H1 (cell line): ENCODE results near the gene CPNE4. TPM values are rescaled to one million over a fixed set of nuclear protein-coding genes. Genes with fewer than 3 reads are reported as not detected.
A peak's percentile ranks its signal among the peaks of the same experiment; 100 is the strongest.

ENCODE experiments used
- CTCF ChIA-PET: fragments of 300-600 bp; sonication (Branson Sonifier 250); formaldehyde crosslinking; loops from one replicate; lab custom pipeline; 2021; ENCODE audit not compliant: partially characterized antibody; lab: Charles Lee
- POLR2A ChIA-PET: fragments of 300-600 bp; sonication (Branson Sonifier 250); formaldehyde crosslinking; loops from one replicate; lab custom pipeline; 2021; ENCODE audit warnings: inconsistent platforms; ENCODE audit not compliant: partially characterized antibody; lab: Charles Lee
- DNase-seq, 2 experiments: peaks; one replicate each; pipeline versions ENCODE4 v3.0.0 to v3.0.0-alpha.2; 2010 to 2022; ENCODE audit warnings: low spot score in 2 of 2, low read depth in 1 of 2, mixed read lengths in 1 of 2
- FAIRE-seq: peaks from 2 replicates; lab custom pipeline; 2011; peaks lifted over from hg19 to GRCh38; lab: Jason Lieb, UNC
- H2AFZ ChIP-seq: 2 replicates; pipeline ENCODE4 v1.8.1; 2012; ENCODE audit warnings: low read length, inconsistent platforms
- H2AK5ac ChIP-seq: 2 replicates; pipeline ENCODE4 v1.6.1; 2013; ENCODE audit warnings: low read depth, low read length
- H2BK120ac ChIP-seq: replicated peaks from 2 replicates; pipeline ENCODE3; 2013; ENCODE audit warnings: low read depth, low read length, inconsistent platforms
- H2BK12ac ChIP-seq: 2 replicates; pipeline ENCODE4 v1.6.1; 2013; ENCODE audit warnings: low read depth, low read length
- H2BK15ac ChIP-seq: 2 replicates; pipeline ENCODE4 v1.6.1; 2013; ENCODE audit warnings: low read length
- H2BK20ac ChIP-seq: 2 replicates; pipeline ENCODE4 v1.6.1; 2013; ENCODE audit warnings: low read length
- H2BK5ac ChIP-seq: 2 replicates; pipeline ENCODE4 v1.6.1; 2013; ENCODE audit warnings: low read depth, low read length
- H3K14ac ChIP-seq: 2 replicates; pipeline ENCODE4 v1.6.1; 2013; ENCODE audit warnings: inconsistent platforms; ENCODE audit not compliant: insufficient read length
- H3K18ac ChIP-seq: 2 replicates; pipeline ENCODE4 v1.6.1; 2013; ENCODE audit warnings: low read length; ENCODE audit errors: extremely low read depth
- H3K23ac ChIP-seq: 2 replicates; pipeline ENCODE4 v1.6.1; 2013; ENCODE audit warnings: inconsistent platforms; ENCODE audit not compliant: insufficient read length
- H3K23me2 ChIP-seq: 2 replicates; pipeline ENCODE4 v1.6.1; 2013; ENCODE audit warnings: low read depth, low read length
- H3K27ac ChIP-seq: 2 replicates; pipeline ENCODE4 v1.6.1; 2011; ENCODE audit warnings: low read depth, low read length, inconsistent platforms
- H3K27me3 ChIP-seq, 4 experiments: replicated peaks in 1 of 4; 1 replicate in 1 of 4; 2 replicates in 3 of 4; pipeline versions ENCODE4 v1.6.1 to v1.8.1; 2011 to 2013; ENCODE audit warnings: low read length in 3 of 4, mild to moderate bottlenecking in 3 of 4, inconsistent platforms in 2 of 4, mixed read lengths in 2 of 4, moderate library complexity in 1 of 4; ENCODE audit not compliant: control insufficient read depth in 3 of 4, insufficient read depth in 3 of 4; ENCODE audit errors: extremely low read depth in 1 of 4
- H3K36me3 ChIP-seq, 4 experiments: 2 replicates each; pipeline versions ENCODE4 v1.6.1 to v1.8.1; 2011 to 2013; ENCODE audit warnings: mild to moderate bottlenecking in 4 of 4, low read length in 3 of 4, moderate library complexity in 2 of 4, control low read depth in 1 of 4, inconsistent platforms in 1 of 4; ENCODE audit not compliant: insufficient read depth in 4 of 4, control insufficient read depth in 2 of 4
- H3K4ac ChIP-seq: replicated peaks from 2 replicates; pipeline ENCODE3; 2013; ENCODE audit warnings: low read length, low read depth, mixed read lengths, inconsistent platforms; ENCODE audit not compliant: insufficient read length
- H3K4me1 ChIP-seq, 4 experiments: replicated peaks in 1 of 4; 1 replicate in 1 of 4; 2 replicates in 3 of 4; pipeline versions ENCODE4 v1.6.1 to v1.8.1; 2011 to 2013; ENCODE audit warnings: low read length in 3 of 4, inconsistent platforms in 2 of 4, mixed read lengths in 1 of 4; ENCODE audit not compliant: insufficient read depth in 4 of 4, control insufficient read depth in 3 of 4
- H3K4me2 ChIP-seq, 2 experiments: 2 replicates each; pipeline versions ENCODE4 v1.6.1 to v1.8.1; 2011 to 2013; ENCODE audit warnings: low read depth in 2 of 2, low read length in 2 of 2, control low read depth in 1 of 2, inconsistent platforms in 1 of 2, mild to moderate bottlenecking in 1 of 2; ENCODE audit not compliant: insufficient read depth in 1 of 2
- H3K4me3 ChIP-seq, 4 experiments: fragments of 200-600, 300-600 bp in 1 of 4; sonication (generic), shearing (Covaris generic), sonication (Bioruptor Twin) in 1 of 4; 2 replicates each; pipeline versions ENCODE4 v1.5.1 to v1.8.1; 2011 to 2016; ENCODE audit warnings: low read length in 4 of 4, low read depth in 3 of 4, control low read depth in 2 of 4, inconsistent platforms in 2 of 4, mild to moderate bottlenecking in 2 of 4, mixed read lengths in 1 of 4, moderate library complexity in 1 of 4; ENCODE audit not compliant: insufficient read depth in 2 of 4; ENCODE audit errors: extremely low read depth in 1 of 4
- H3K56ac ChIP-seq: replicated peaks from 2 replicates; pipeline ENCODE3; 2013; ENCODE audit warnings: low read depth, mild to moderate bottlenecking, mixed read lengths, low read length, inconsistent platforms; ENCODE audit not compliant: insufficient read length
- H3K79me1 ChIP-seq: 2 replicates; pipeline ENCODE4 v1.6.1; 2013; ENCODE audit warnings: low read depth, low read length, control low read depth
- H3K79me2 ChIP-seq, 2 experiments: 2 replicates each; pipeline versions ENCODE4 v1.6.1 to v1.8.1; 2012 to 2013; ENCODE audit warnings: low read length in 2 of 2, mild to moderate bottlenecking in 2 of 2, inconsistent platforms in 1 of 2; ENCODE audit not compliant: insufficient read depth in 2 of 2, control insufficient read depth in 1 of 2
- H3K9ac ChIP-seq, 4 experiments: replicated peaks in 1 of 4; 1 replicate in 1 of 4; 2 replicates in 3 of 4; pipeline versions ENCODE4 v1.6.1 to v1.8.1; 2011 to 2013; ENCODE audit warnings: low read depth in 3 of 4, low read length in 3 of 4, control low read depth in 2 of 4, mild to moderate bottlenecking in 2 of 4, moderate library complexity in 2 of 4, inconsistent platforms in 1 of 4; ENCODE audit errors: extremely low read depth in 1 of 4
- H3K9me3 ChIP-seq, 2 experiments: 2 replicates each; pipeline versions ENCODE4 v1.6.1 to v1.8.1; 2012 to 2013; ENCODE audit warnings: mild to moderate bottlenecking in 2 of 2, moderate library complexity in 2 of 2, control low read depth in 1 of 2, inconsistent platforms in 1 of 2, low read depth in 1 of 2, low read length in 1 of 2, mixed read lengths in 1 of 2; ENCODE audit not compliant: insufficient read depth in 2 of 2
- H4K20me1 ChIP-seq, 2 experiments: replicated peaks in 1 of 2; 2 replicates each; pipeline versions ENCODE3 to v1.8.1; 2011 to 2013; ENCODE audit warnings: inconsistent platforms in 2 of 2, low read length in 2 of 2, mild to moderate bottlenecking in 1 of 2; ENCODE audit not compliant: insufficient read depth in 2 of 2, control insufficient read depth in 1 of 2
- H4K5ac ChIP-seq: 2 replicates; pipeline ENCODE4 v1.6.1; 2013; ENCODE audit warnings: low read length, low read depth, mixed read lengths, inconsistent platforms; ENCODE audit not compliant: insufficient read length
- H4K8ac ChIP-seq: 2 replicates; pipeline ENCODE4 v1.8.0; 2013; ENCODE audit warnings: mild to moderate bottlenecking, moderate library complexity, low read length, inconsistent platforms; ENCODE audit not compliant: insufficient read depth; ENCODE audit errors: extremely low read depth
- H4K91ac ChIP-seq: replicated peaks from 2 replicates; pipeline ENCODE3; 2013; ENCODE audit warnings: low read length, mixed read lengths, inconsistent platforms; ENCODE audit not compliant: insufficient read length
- CHD1 ChIP-seq: IDR thresholded peaks from 2 replicates; pipeline ENCODE4 v1.6.1; 2012; ENCODE audit warnings: low read depth, low read length, improper control_type of control experiment
- EP300 ChIP-seq, 2 experiments: IDR thresholded peaks; 1 replicate in 1 of 2; 2 replicates in 1 of 2; pipeline ENCODE4 v1.6.1; 2011 to 2012; ENCODE audit warnings: low read depth in 2 of 2, low read length in 2 of 2, mild to moderate bottlenecking in 2 of 2, borderline replicate concordance in 1 of 2, inconsistent platforms in 1 of 2, moderate library complexity in 1 of 2
- FOSL1 ChIP-seq: IDR thresholded peaks from 2 replicates; pipeline ENCODE4 v1.6.1; 2011; ENCODE audit warnings: mild to moderate bottlenecking, low read depth, low read length, moderate library complexity; ENCODE audit not compliant: insufficient read depth
- KDM1A ChIP-seq: fragments of 200-600, 300-600 bp; sonication (generic); IDR thresholded peaks from 2 replicates; pipeline ENCODE4 v1.7.1; 2016; ENCODE audit warnings: mild to moderate bottlenecking, low read length, borderline replicate concordance
- POU5F1 ChIP-seq: IDR thresholded peaks from 2 replicates; pipeline ENCODE4 v1.6.1; 2011; ENCODE audit warnings: low read depth, mild to moderate bottlenecking, low read length, moderate library complexity
- RFX5 ChIP-seq: IDR thresholded peaks from 2 replicates; pipeline ENCODE4 v1.6.1; 2011; ENCODE audit warnings: low read depth, low read length, improper control_type of control experiment, borderline replicate concordance
- RNF2 ChIP-seq: fragments of 200-900, 300-1000 bp; sonication (generic); IDR thresholded peaks from 2 replicates; pipeline ENCODE4 v1.7.1; 2016; ENCODE audit warnings: borderline replicate concordance, low read depth, mild to moderate bottlenecking, antibody characterized with exemption, low read length; ENCODE audit not compliant: poor library complexity, severe bottlenecking; ENCODE audit errors: missing control alignments
- SIRT6 ChIP-seq: IDR thresholded peaks from one replicate; pipeline ENCODE4 v1.7.1; 2012; ENCODE audit warnings: low read length, inconsistent platforms
- SP2 ChIP-seq: IDR thresholded peaks from 2 replicates; pipeline ENCODE4 v1.6.1; 2012; ENCODE audit warnings: mild to moderate bottlenecking, low read length, inconsistent platforms
- SUZ12 ChIP-seq: fragments of 200-600 bp; sonication (generic); IDR thresholded peaks from 2 replicates; pipeline ENCODE4 v1.6.1; 2012; ENCODE audit warnings: mild to moderate bottlenecking, inconsistent platforms, low read length, moderate library complexity, mixed read lengths
- YY1 ChIP-seq: IDR thresholded peaks from 2 replicates; pipeline ENCODE4 v1.6.1; 2011; ENCODE audit warnings: low read depth, mild to moderate bottlenecking, low read length
- WGBS, 2 experiments: shearing (Covaris generic) in 1 of 2; methylation state at CpG; one replicate each; pipeline versions ENCODE4 v1.1.6 to v1.1.7; 2013 to 2015; ENCODE audit warnings: low lambda C conversion rate in 2 of 2, mixed read lengths in 2 of 2, inconsistent platforms in 1 of 2, low coverage in 1 of 2, missing lambda C conversion rate in 1 of 2; ENCODE audit not compliant: insufficient replicate concordance in 2 of 2, insufficient coverage in 1 of 2, insufficient read length in 1 of 2; ENCODE audit errors: extremely low coverage in 1 of 2, missing lambda C conversion rate in 1 of 2; 5-methylcytosine and 5-hydroxymethylcytosine counted together
- polyA plus RNA-seq, 7 experiments: library from polyadenylated mRNA; depleted of rRNA in 3 of 7; stranded (reverse) in 5 of 7; unstranded in 2 of 7; fragments of >200 nt in 5 of 7; fragments of 200-250 nt in 2 of 7; gene quantifications; 1 replicate in 5 of 7; 2 replicates in 1 of 7; 4 replicates in 1 of 7; pipeline versions ENCODE4 v1.2.1 to v1.2.3, GENCODE V29; 2011 to 2013; ENCODE audit warnings: missing spikeins in 2 of 7, mixed read lengths in 2 of 7
- total RNA-seq: library from RNA; stranded (reverse); fragmentation: NEBNext Ultra II Directional; extraction: Animal tissue kit (Norgen Biotek cat#: 25700); gene quantifications from 2 replicates; pipeline ENCODE4 v1.2.1, GENCODE V29; 2021
- TF ChIP-seq, protein P1 (sequence below): IDR thresholded peaks from 2 replicates; pipeline ENCODE4 v1.6.1; 2011; ENCODE audit warnings: low read depth, mild to moderate bottlenecking, low read length; ENCODE audit not compliant: insufficient read depth
- TF ChIP-seq, protein P2 (sequence below): IDR thresholded peaks from 2 replicates; pipeline ENCODE4 v1.6.1; 2012; ENCODE audit warnings: inconsistent platforms

Gene CPNE4
- total and polyA plus RNA-seq, 2 of the 8 experiments (the other 6 are each of a cell fraction or from before 2014, with no cell fraction given), result 0.82 to 3.8 TPM

DNA sequence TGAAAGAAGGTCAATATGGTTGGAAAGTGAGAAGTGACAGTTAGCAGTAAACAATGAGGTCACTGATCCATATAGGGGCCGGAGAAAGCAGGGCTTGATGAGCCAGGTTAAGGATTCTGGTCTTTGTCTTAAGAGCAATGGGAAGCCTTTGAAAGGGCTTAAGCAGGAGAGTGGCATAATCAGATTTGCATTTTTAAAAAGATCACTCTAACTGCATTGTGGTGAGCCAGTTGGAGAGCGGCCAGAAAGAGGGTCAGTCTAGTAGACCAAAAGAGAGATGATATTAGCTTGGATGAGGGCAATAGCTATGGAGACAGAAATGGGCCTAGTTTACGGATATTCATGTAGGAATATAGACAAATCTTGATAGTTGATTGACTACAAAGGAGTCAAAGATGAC is 46.6 kb downstream of the CPNE4 start:
- CTCF ChIA-PET, result interaction anchor here (0.6 to 1.1 kb wide), 3 partner anchors 12 to 21 kb away, joined by 3 to 4 read pairs (median 3); no protein-coding TSS in a partner anchor
- no peak for TF ChIP-seq POU5F1
- TF ChIP-seq YY1, result no peak
- no peak for TF ChIP-seq FOSL1
- TF ChIP-seq, protein P1, sequence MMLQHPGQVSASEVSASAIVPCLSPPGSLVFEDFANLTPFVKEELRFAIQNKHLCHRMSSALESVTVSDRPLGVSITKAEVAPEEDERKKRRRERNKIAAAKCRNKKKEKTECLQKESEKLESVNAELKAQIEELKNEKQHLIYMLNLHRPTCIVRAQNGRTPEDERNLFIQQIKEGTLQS, result no peak
- TF ChIP-seq SIRT6, result no peak
- TF ChIP-seq SP2, result no peak
- TF ChIP-seq KDM1A, result no peak
- TF ChIP-seq, protein P2, sequence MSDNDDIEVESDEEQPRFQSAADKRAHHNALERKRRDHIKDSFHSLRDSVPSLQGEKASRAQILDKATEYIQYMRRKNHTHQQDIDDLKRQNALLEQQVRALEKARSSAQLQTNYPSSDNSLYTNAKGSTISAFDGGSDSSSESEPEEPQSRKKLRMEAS, result no peak
- TF ChIP-seq RFX5, result no peak
- TF ChIP-seq SUZ12, result no peak
- TF ChIP-seq CHD1, result no peak
- TF ChIP-seq RNF2, result no peak
- TF ChIP-seq EP300 (IDR thresholded peaks at IDR 0.05; ENCODE audit: borderline replicate concordance in 1 of 2, low read depth in 2 of 2, low read length in 2 of 2), result no peak

More for the DNA sequence above, 46.6 kb downstream of the CPNE4 start:
- no peak for FAIRE-seq
- H3K4me3 ChIP-seq, result no peak overlapping the region
- H3K9me3 ChIP-seq, result 0 out of 4 replicates have a peak, but pooled peaks cover 4 to 5% of the 10 kb centered on the region in 2 experiments
- H4K5ac ChIP-seq, result no peak overlapping the region
- POLR2A ChIA-PET, result no interaction called here
- no peak overlapping the region for H4K8ac ChIP-seq
- no peak overlapping the region for H2BK12ac ChIP-seq
- H4K91ac ChIP-seq, result no peak overlapping the region
- H3K79me2 ChIP-seq, result no peaks in the 10 kb centered on the region
- no peaks in the 10 kb centered on the region for H4K20me1 ChIP-seq
- no peak overlapping the region for H3K56ac ChIP-seq
- no peak overlapping the region for H2BK120ac ChIP-seq
- H3K23ac ChIP-seq, result no peak overlapping the region
- H3K14ac ChIP-seq, result no peak overlapping the region
- H3K27me3 ChIP-seq, result no peaks in the 10 kb centered on the region
- H2BK15ac ChIP-seq, result no peak overlapping the region
- 0 out of 2 replicates have a peak overlapping the region, but pooled peaks have one; percentile 12 for H2BK5ac ChIP-seq
- H3K23me2 ChIP-seq, result no peaks in the 10 kb centered on the region
- H2AK5ac ChIP-seq, result no peak overlapping the region
- no peaks in the 10 kb centered on the region for H3K4me1 ChIP-seq
- H3K4me2 ChIP-seq, result no peak overlapping the region
- no peak for DNase-seq
- no peak overlapping the region for H3K27ac ChIP-seq
- no peak overlapping the region for H3K4ac ChIP-seq
- no peak overlapping the region for H3K9ac ChIP-seq
- WGBS, 2 experiments, result 82% methylated on average over 3 of the region's 3 CpGs; no CpG with 5 or more reads in 1 of the 2 experiments
- no peaks in the 10 kb centered on the region for H3K79me1 ChIP-seq
- H2BK20ac ChIP-seq, result no peak overlapping the region
- H3K36me3 ChIP-seq, result no peaks in the 10 kb centered on the region; a peak in 2 of 8 replicates
- H2AFZ ChIP-seq, result no peak overlapping the region
- H3K18ac ChIP-seq, result no peak overlapping the region
